ENCODE results near the gene TPRG1L. TPM values are rescaled to one million over a fixed set of nuclear protein-coding genes. Genes with fewer than 3 reads are reported as not detected.
A peak's percentile ranks its signal among the peaks of the same experiment; 100 is the strongest.

The TPRG1L gene
- total and polyA plus RNA-seq, 8 donors: 27.3 to 42.9 (median 32.2) TPM

DNA sequence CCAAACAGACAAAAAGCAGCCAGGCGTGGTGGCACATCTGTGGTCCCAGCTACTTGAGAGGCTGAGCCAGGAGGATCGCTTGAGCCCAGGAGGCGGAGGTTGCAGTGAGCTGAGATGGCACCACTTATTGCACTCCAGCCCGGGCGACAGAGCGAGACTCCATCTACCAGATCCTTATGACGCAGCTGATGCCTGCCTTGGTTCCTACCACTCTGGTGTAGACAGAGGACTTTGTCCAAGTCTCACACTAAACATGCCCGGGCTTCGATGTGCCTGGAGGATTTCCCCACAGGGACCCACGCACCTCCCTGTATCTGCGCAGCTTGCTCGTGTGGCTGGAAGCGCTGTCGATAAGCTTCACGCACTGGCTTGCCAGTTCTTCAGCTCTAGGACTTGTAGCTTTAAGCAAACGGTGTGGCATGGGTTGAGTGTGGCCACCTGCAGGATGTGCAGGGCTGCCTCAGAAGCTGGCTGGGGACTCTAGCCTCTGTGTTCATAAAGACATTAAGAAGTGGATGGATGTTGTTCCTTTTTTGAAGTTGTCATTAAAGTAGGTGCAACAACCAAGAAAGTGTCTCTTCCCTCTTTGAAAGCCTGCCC, 4.8 kb downstream of the TPRG1L start:
- intact Hi-C loops (cut with DNase I): loop anchor here in 1 of 2 donors (10.0 kb wide), 1 partner anchor 135 kb away; no protein-coding TSS in a partner anchor
- TF ChIP-seq, protein P1, sequence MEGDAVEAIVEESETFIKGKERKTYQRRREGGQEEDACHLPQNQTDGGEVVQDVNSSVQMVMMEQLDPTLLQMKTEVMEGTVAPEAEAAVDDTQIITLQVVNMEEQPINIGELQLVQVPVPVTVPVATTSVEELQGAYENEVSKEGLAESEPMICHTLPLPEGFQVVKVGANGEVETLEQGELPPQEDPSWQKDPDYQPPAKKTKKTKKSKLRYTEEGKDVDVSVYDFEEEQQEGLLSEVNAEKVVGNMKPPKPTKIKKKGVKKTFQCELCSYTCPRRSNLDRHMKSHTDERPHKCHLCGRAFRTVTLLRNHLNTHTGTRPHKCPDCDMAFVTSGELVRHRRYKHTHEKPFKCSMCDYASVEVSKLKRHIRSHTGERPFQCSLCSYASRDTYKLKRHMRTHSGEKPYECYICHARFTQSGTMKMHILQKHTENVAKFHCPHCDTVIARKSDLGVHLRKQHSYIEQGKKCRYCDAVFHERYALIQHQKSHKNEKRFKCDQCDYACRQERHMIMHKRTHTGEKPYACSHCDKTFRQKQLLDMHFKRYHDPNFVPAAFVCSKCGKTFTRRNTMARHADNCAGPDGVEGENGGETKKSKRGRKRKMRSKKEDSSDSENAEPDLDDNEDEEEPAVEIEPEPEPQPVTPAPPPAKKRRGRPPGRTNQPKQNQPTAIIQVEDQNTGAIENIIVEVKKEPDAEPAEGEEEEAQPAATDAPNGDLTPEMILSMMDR (IDR thresholded peaks at IDR 0.05): no peak
- no peaks in the 10 kb centered on the region for H3K9me3 ChIP-seq
- ATAC-seq: no peak
- H3K4me1 ChIP-seq: peaks cover 8 to 23% of the 10 kb centered on the region in 2 donors
- H3K36me3 ChIP-seq: peaks cover 0 to 80% of the 10 kb centered on the region in 2 donors
- H3K4me3 ChIP-seq: no peak overlapping the region
- H3K27ac ChIP-seq: peak overlapping the region in 1 of 2 donors; percentile 6
- no peaks in the 10 kb centered on the region for H3K27me3 ChIP-seq
- peak in 1 of 4 donors; percentile 38 for DNase-seq

DNA sequence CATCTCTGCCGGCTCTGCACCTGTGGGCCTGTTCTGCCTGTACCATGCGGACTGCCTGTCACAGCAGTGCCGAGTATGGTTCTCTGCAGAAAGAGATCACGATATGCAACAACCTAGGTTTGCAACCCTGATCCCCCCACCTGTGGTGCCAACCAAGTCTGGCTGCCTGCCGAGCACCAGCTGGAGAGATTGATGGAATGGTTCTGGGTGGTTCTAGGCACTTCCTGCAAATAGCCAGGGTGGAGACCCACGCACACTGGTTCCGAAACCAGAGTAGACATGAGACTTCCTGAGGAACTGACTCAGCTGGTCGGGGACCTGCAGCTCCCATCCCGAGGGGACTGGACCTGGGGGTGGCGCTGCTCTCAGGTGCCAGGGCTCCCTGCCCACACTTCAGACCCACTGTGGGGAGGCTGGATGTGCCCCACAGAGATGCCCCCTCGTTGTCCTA, 5.4 kb downstream of the TPRG1L start:
- intact Hi-C loops (cut with DNase I): no loop called here
- TF ChIP-seq, protein P1 (IDR thresholded peaks at IDR 0.05): no peak
- H3K27me3 ChIP-seq: no peaks in the 10 kb centered on the region
- H3K4me1 ChIP-seq: peaks cover 8 to 23% of the 10 kb centered on the region in 2 donors
- no peak for ATAC-seq
- H3K9me3 ChIP-seq: no peaks in the 10 kb centered on the region
- H3K27ac ChIP-seq: peak overlapping the region in 1 of 2 donors; percentile 6
- peak in 1 of 4 donors; percentile 47 for DNase-seq
- H3K4me3 ChIP-seq: no peak overlapping the region
- peaks cover 0 to 86% of the 10 kb centered on the region in 2 donors for H3K36me3 ChIP-seq

DNA sequence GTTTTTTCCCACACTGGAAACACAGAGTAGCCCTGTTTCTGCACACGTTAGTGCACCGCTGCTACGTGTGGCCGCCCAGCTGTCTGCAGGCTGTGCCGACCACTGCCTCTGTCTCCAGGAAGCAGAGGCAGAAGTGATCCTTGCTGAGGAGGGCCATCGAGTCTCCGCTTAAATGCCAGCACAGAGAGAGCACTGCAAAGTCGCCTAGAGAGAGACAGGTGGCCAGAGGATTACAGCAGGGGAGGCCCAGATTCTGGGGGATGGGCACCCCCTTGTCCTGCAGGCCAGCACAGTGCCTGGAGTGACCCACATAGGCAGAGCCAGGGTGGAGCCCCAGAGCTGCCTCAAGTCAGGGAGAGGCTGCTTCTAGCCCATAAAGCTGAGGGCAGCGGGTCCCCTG, 6.1 kb downstream of the TPRG1L start:
- Histone ChIP-seq H3K4me3 (no peak overlapping the region), H3K9me3 (no peaks in the 10 kb centered on the region), H3K4me1 (peaks cover 3 to 17% of the 10 kb centered on the region in 2 donors), H3K36me3 (peaks cover 0 to 93% of the 10 kb centered on the region in 2 donors), H3K27me3 (no peaks in the 10 kb centered on the region), H3K27ac (peak overlapping the region in 1 of 2 donors; percentile 6)
- intact Hi-C loops (cut with DNase I): no loop called here
- ATAC-seq (no peak), DNase-seq (peak in 1 of 4 donors; percentile 29)
- TF ChIP-seq, protein P1 (IDR thresholded peaks at IDR 0.05): no peak

DNA sequence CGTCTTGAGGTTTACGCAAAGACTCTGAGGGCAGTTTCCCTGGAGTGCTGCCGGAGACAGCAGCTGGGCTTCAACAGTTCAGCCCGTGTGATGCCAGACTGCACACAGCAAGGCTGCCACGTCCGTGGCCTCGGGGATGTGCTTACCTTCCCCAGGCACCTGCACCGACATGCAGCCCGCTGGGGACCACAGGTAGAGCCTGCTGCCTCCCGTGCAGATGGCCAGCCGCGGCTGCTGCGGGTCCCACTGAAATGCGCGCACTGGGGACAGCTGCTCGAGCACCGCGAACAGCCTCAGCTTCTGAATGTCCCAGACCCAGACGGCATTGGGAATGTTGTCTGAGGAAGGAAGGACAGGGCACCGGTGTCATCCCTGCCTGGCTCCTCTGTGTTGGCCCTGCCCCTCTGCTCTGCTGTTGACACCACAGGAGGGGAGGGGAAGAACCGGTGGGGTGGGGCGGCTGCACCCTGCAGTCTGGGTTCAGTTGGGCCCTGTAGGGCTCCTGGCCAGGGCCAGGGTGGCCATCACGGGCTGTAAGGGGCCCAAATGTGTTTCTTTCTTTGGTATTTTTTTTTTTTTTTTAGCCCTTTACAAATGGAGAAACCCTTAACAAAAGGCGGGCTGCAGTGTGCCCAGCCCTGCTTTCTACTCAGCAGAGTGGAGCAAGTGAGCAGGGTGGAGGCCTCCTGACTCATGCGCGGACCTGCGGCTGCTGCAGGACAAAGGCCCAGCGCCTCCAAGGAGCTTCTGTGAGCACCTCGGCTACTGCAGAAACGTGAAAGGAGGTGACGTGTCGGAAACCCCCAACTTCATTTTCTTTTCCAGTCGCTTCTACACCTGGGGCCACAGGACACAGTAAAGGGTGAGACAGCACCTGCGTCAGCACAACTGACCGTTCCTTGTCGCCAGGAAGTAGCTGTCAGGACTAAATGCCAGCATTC, 6.8 kb downstream of the TPRG1L start:
- TF ChIP-seq, protein P1 (IDR thresholded peaks at IDR 0.05): no peak
- DNase-seq (peak in 1 of 4 donors; percentile 75), ATAC-seq (no peak)
- H3K27me3 ChIP-seq: no peaks in the 10 kb centered on the region
- H3K9me3 ChIP-seq: no peaks in the 10 kb centered on the region
- H3K27ac ChIP-seq: no peak overlapping the region
- peaks cover 0 to 10% of the 10 kb centered on the region in 2 donors for H3K4me1 ChIP-seq
- peaks cover 0 to 100% of the 10 kb centered on the region in 2 donors for H3K36me3 ChIP-seq
- no peak overlapping the region for H3K4me3 ChIP-seq
- intact Hi-C loops (cut with DNase I): no loop called here

DNA sequence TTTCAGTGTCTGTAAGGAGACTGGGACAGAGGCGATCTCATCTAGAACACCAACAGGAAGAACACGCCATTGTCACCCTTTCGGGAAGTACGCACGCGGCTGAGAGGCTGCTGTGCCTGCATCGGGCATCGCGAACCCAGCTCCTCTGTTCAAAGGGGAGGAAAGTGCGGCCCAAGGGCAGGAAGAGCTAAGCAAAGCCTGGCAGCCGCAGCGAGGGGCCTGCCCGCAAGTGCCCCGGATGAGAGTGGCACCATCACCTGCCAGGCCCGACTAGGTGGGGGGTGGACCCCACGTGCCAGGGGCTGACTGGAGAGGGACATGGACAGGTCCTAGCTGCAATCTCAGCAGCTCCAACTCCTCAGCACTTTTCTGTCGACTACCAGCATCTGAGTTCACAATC, 7.5 kb downstream of the TPRG1L start:
- peak in 1 of 4 donors; percentile 49 for DNase-seq

More for the DNA sequence above, 7.5 kb downstream of the TPRG1L start:
- Histone ChIP-seq H3K9me3 (no peaks in the 10 kb centered on the region), H3K36me3 (peaks cover 0 to 100% of the 10 kb centered on the region in 2 donors), H3K4me1 (peaks cover 0 to 9% of the 10 kb centered on the region in 2 donors), H3K27me3 (no peaks in the 10 kb centered on the region), H3K4me3 (no peak overlapping the region), H3K27ac (no peak overlapping the region)
- TF ChIP-seq, protein P1 (IDR thresholded peaks at IDR 0.05): no peak
- intact Hi-C loops (cut with DNase I): no loop called here
- ATAC-seq: no peak
